Left lung (tissue), 10 donors: ENCODE measurements around the gene WWTR1. TPM values are rescaled to one million over a fixed set of nuclear protein-coding genes. Genes with fewer than 3 reads are reported as not detected.
A peak's percentile ranks its signal among the peaks of the same experiment; 100 is the strongest.

Source experiments
- ATAC-seq: fragments of 200-7000 bp; cut with Tn5 transposase; one replicate; pipeline ENCODE4 v1.9.1; 2020; ENCODE audit warnings: moderate library complexity
- DNase-seq, 4 donors: peaks; one replicate each; pipeline ENCODE4 v3.0.0-alpha.2; 2013 to 2020
- H3K27ac ChIP-seq, 2 donors: fragments of 200-600 bp; sonication (generic) in 1 of 2; one replicate each; pipeline versions ENCODE4 v1.5.0 to v1.8.0; 2020 to 2021
- H3K27me3 ChIP-seq, 2 donors: fragments of 200-600 bp; sonication (generic) in 1 of 2; one replicate each; pipeline versions ENCODE4 v1.5.0 to v1.8.0; 2020 to 2021
- H3K36me3 ChIP-seq, 2 donors: fragments of 200-600 bp; sonication (generic) in 1 of 2; one replicate each; pipeline versions ENCODE4 v1.5.0 to v1.8.0; 2020 to 2021
- H3K4me1 ChIP-seq, 2 donors: fragments of 200-600 bp; one replicate each; pipeline ENCODE4 v1.8.0; 2021
- H3K4me3 ChIP-seq, 2 donors: fragments of 200-600 bp; sonication (generic) in 1 of 2; one replicate each; pipeline versions ENCODE4 v1.5.0 to v1.8.0; 2020 to 2021; ENCODE audit warnings: mild to moderate bottlenecking in 1 of 2
- H3K9me3 ChIP-seq, 2 donors: fragments of 200-600 bp; sonication (generic) in 1 of 2; one replicate each; pipeline versions ENCODE4 v1.5.0 to v1.8.0; 2020 to 2021
- CTCF ChIP-seq, 2 donors: fragments of 200-600 bp; sonication (generic) in 1 of 2; IDR thresholded peaks; one replicate each; pipeline versions ENCODE4 v1.5.0 to v1.8.0; 2021; ENCODE audit warnings: antibody characterized with exemption in 2 of 2
- intact Hi-C, 2 donors: fragments of 100-400 bp; cut with DNase I; formaldehyde crosslinking; loops; one replicate each; pipeline versions ENCODE4 v1.11.2 to v1.14.2; 2022
- polyA plus RNA-seq, 6 donors: library from polyadenylated mRNA; unstranded; fragments of 120-200 nt; gene quantifications; one replicate each; pipeline ENCODE4 v1.2.1, GENCODE V29; 2013; ENCODE audit not compliant: insufficient read length in 6 of 6
- total RNA-seq, 2 donors: library from RNA; stranded (reverse); fragmentation: NEBNext Ultra II Directional; extraction: Animal tissue kit (Norgen Biotek cat#: 25700); gene quantifications; one replicate each; pipeline ENCODE4 v1.2.1, GENCODE V29; 2021
- donor health status: DM: no; HTN: yes; CAD: no.
- donor health status: DM: no; HTN: no; CAD: no.

The WWTR1 gene
- total and polyA plus RNA-seq, 8 donors, result 74.2 to 124 (median 107) TPM

- DNase-seq (no peak), ATAC-seq (peak; percentile 37)
- Histone ChIP-seq H3K4me1 (no peaks in the 10 kb centered on the region), H3K36me3 (no peaks in the 10 kb centered on the region), H3K27me3 (no peaks in the 10 kb centered on the region), H3K9me3 (peaks cover 0 to 11% of the 10 kb centered on the region in 2 donors), H3K27ac (no peak overlapping the region), H3K4me3 (no peak overlapping the region)
- TF ChIP-seq CTCF (IDR thresholded peaks at IDR 0.05), result no peak
- intact Hi-C loops, result no loop called here
These were observed 45.0 kb upstream of the WWTR1 start for GRCh38 chr3:149702691-149703441.

GRCh38 chr3:149701977-149702350 lies 44.1 kb upstream of the WWTR1 start:
- H3K36me3 ChIP-seq, result no peaks in the 10 kb centered on the region
- intact Hi-C loops, result no loop called here
- H3K4me3 ChIP-seq, result no peak overlapping the region
- TF ChIP-seq CTCF (IDR thresholded peaks at IDR 0.05), result no peak
- H3K4me1 ChIP-seq, result no peaks in the 10 kb centered on the region
- peaks cover 0 to 12% of the 10 kb centered on the region in 2 donors for H3K9me3 ChIP-seq
- no peak overlapping the region for H3K27ac ChIP-seq
- H3K27me3 ChIP-seq, result no peaks in the 10 kb centered on the region
- ATAC-seq, result no peak
- DNase-seq, result no peak

- H3K4me3 ChIP-seq, result no peak overlapping the region
- ATAC-seq (no peak), DNase-seq (no peak)
- peaks cover 0 to 12% of the 10 kb centered on the region in 2 donors for H3K9me3 ChIP-seq
- H3K4me1 ChIP-seq, result no peaks in the 10 kb centered on the region
- H3K27me3 ChIP-seq, result no peaks in the 10 kb centered on the region
- TF ChIP-seq CTCF (IDR thresholded peaks at IDR 0.05), result no peak
- intact Hi-C loops, result no loop called here
- H3K36me3 ChIP-seq, result no peaks in the 10 kb centered on the region
- no peak overlapping the region for H3K27ac ChIP-seq
These were observed 43.6 kb upstream of the WWTR1 start for GRCh38 chr3:149701206-149701976.

GRCh38 chr3:149688122-149688757 lies 30.4 kb upstream of the WWTR1 start:
- DNase-seq (peak in 1 of 4 donors; percentile 36), ATAC-seq (peak; percentile 96)
- Histone ChIP-seq H3K27ac (no peak overlapping the region), H3K4me1 (no peaks in the 10 kb centered on the region), H3K4me3 (no peak overlapping the region), H3K27me3 (no peaks in the 10 kb centered on the region), H3K36me3 (no peaks in the 10 kb centered on the region), H3K9me3 (no peaks in the 10 kb centered on the region)
- intact Hi-C loops, result no loop called here
- no peak for TF ChIP-seq CTCF (IDR thresholded peaks at IDR 0.05)

- no peak overlapping the region for H3K4me3 ChIP-seq
These were observed 29.2 kb upstream of the WWTR1 start for GRCh38 chr3:149686996-149687395.

More at GRCh38 chr3:149686996-149687395, 29.2 kb upstream of the WWTR1 start:
- no peaks in the 10 kb centered on the region for H3K27me3 ChIP-seq
- DNase-seq, result no peak
- H3K9me3 ChIP-seq, result no peaks in the 10 kb centered on the region
- H3K36me3 ChIP-seq, result no peaks in the 10 kb centered on the region
- intact Hi-C loops, result no loop called here
- no peak overlapping the region for H3K27ac ChIP-seq
- H3K4me1 ChIP-seq, result no peaks in the 10 kb centered on the region
- no peak for TF ChIP-seq CTCF (IDR thresholded peaks at IDR 0.05)
- ATAC-seq, result no peak
